Breast epithelium (tissue), 4 donors: ENCODE measurements around the gene SNAPIN. TPM values are rescaled to one million over a fixed set of nuclear protein-coding genes. Genes with fewer than 3 reads are reported as not detected.

Experiments used
- DNase-seq, 2 donors: peaks; one replicate each; pipeline ENCODE4 v3.0.0-alpha.2; 2019; ENCODE audit warnings: low spot score in 2 of 2
- H3K27ac ChIP-seq, 2 donors: fragments of 200-600 bp; sonication (generic) in 1 of 2; one replicate each; pipeline ENCODE4 v1.5.1; 2016 to 2019; ENCODE audit warnings: mild to moderate bottlenecking in 1 of 2
- H3K27me3 ChIP-seq, 2 donors: fragments of 200-600 bp; sonication (generic) in 1 of 2; one replicate each; pipeline versions ENCODE4 v1.5.1 to v1.6.0; 2017 to 2019; ENCODE audit warnings: control low read depth in 1 of 2, mild to moderate bottlenecking in 1 of 2
- H3K36me3 ChIP-seq: fragments of 200-600 bp; one replicate; pipeline ENCODE4 v1.5.1; 2019
- H3K4me1 ChIP-seq, 2 donors: fragments of 200-600 bp; sonication (generic); one replicate each; pipeline ENCODE4 v1.5.1; 2016 to 2019; ENCODE audit warnings: control low read depth in 1 of 2
- H3K4me3 ChIP-seq, 3 donors: fragments of 200-600 bp; sonication (generic); 1 replicate in 2 of 3; 2 replicates in 1 of 3; pipeline ENCODE4 v1.5.1; 2016 to 2019; ENCODE audit warnings: mild to moderate bottlenecking in 3 of 3, moderate library complexity in 2 of 3
- H3K9me3 ChIP-seq, 2 donors: fragments of 200-600 bp; sonication (generic) in 1 of 2; one replicate each; pipeline ENCODE4 v1.5.1; 2016 to 2019; ENCODE audit warnings: control low read depth in 1 of 2
- CTCF ChIP-seq, 3 donors: fragments of 450-650 bp; IDR thresholded peaks; one replicate each; pipeline ENCODE4 v1.5.1; 2016 to 2017; ENCODE audit warnings: antibody characterized with exemption in 3 of 3, mild to moderate bottlenecking in 3 of 3, moderate library complexity in 3 of 3
- POLR2A ChIP-seq: fragments of 450-650 bp; IDR thresholded peaks from one replicate; pipeline ENCODE4 v1.6.1; 2016; ENCODE audit warnings: antibody characterized with exemption, mild to moderate bottlenecking, moderate library complexity
- POLR2AphosphoS5 ChIP-seq, 3 donors: sonication (generic); formaldehyde crosslinking; IDR thresholded peaks; one replicate each; pipeline ENCODE4 v1.6.1; 2017; ENCODE audit warnings: antibody characterized with exemption in 3 of 3
- intact Hi-C: fragments of 100-400 bp; cut with DNase I; formaldehyde crosslinking; loops from one replicate; pipeline ENCODE4 v1.15.1; 2023; ENCODE audit warnings: low total_unique reads
- total RNA-seq, 3 donors: library from RNA; depleted of rRNA; stranded (reverse); fragments of >200 nt; gene quantifications; one replicate each; pipeline ENCODE4 v1.1.0, GENCODE V29; 2016

SNAPIN gene
- total RNA-seq, 3 donors from 2014 or later = 43.3 to 70.7 (median 54.2) TPM

- no peaks in the 10 kb centered on the region for H3K36me3 ChIP-seq
- no peaks in the 10 kb centered on the region for H3K4me1 ChIP-seq
- no peak for TF ChIP-seq POLR2AphosphoS5 (IDR thresholded peaks at IDR 0.05)
- TF ChIP-seq POLR2A = no peak
- no peak for TF ChIP-seq CTCF (IDR thresholded peaks at IDR 0.05)
- intact Hi-C loops = no loop called here
- H3K4me3 ChIP-seq = no peak overlapping the region
- no peak for DNase-seq
- H3K27me3 ChIP-seq = no peaks in the 10 kb centered on the region
- H3K27ac ChIP-seq = peak overlapping the region in 1 of 2 donors; percentile 92
- no peaks in the 10 kb centered on the region for H3K9me3 ChIP-seq
Measured at GRCh38 chr1:153696741-153697140, 38.2 kb downstream of the SNAPIN start.

- TF ChIP-seq POLR2A = no peak
- Histone ChIP-seq H3K9me3 (no peaks in the 10 kb centered on the region), H3K4me3 (no peak overlapping the region), H3K27me3 (no peaks in the 10 kb centered on the region), H3K27ac (peak overlapping the region; percentile 54 to 92), H3K36me3 (no peaks in the 10 kb centered on the region), H3K4me1 (no peaks in the 10 kb centered on the region)
- no peak for DNase-seq
- intact Hi-C loops = no loop called here
Measured at GRCh38 chr1:153697191-153698019, 38.9 kb downstream of the SNAPIN start.

GRCh38 chr1:153698020-153698922, 39.8 kb downstream of the SNAPIN start:
- no peak for DNase-seq
- Histone ChIP-seq H3K9me3 (no peaks in the 10 kb centered on the region), H3K36me3 (no peaks in the 10 kb centered on the region), H3K4me1 (no peaks in the 10 kb centered on the region), H3K4me3 (no peak overlapping the region), H3K27ac (peak overlapping the region in 1 of 2 donors; percentile 92), H3K27me3 (no peaks in the 10 kb centered on the region)
- intact Hi-C loops = no loop called here
- TF ChIP-seq POLR2AphosphoS5 (IDR thresholded peaks at IDR 0.05) (no peak), CTCF (IDR thresholded peaks at IDR 0.05) (no peak), POLR2A (no peak)

- Histone ChIP-seq H3K36me3 (no peaks in the 10 kb centered on the region), H3K4me1 (no peaks in the 10 kb centered on the region), H3K4me3 (no peak overlapping the region), H3K9me3 (no peaks in the 10 kb centered on the region), H3K27ac (peak overlapping the region in 1 of 2 donors; percentile 53), H3K27me3 (no peaks in the 10 kb centered on the region)
- TF ChIP-seq POLR2A (no peak), CTCF (IDR thresholded peaks at IDR 0.05) (no peak), POLR2AphosphoS5 (IDR thresholded peaks at IDR 0.05) (no peak)
- no peak for DNase-seq
- intact Hi-C loops = no loop called here
Measured at GRCh38 chr1:153698923-153699714, 40.6 kb downstream of the SNAPIN start.

- Histone ChIP-seq H3K36me3 (no peaks in the 10 kb centered on the region), H3K4me3 (no peak overlapping the region), H3K9me3 (no peaks in the 10 kb centered on the region), H3K27me3 (no peaks in the 10 kb centered on the region), H3K27ac (no peak overlapping the region), H3K4me1 (no peaks in the 10 kb centered on the region)
- no peak for DNase-seq
- intact Hi-C loops = no loop called here
- TF ChIP-seq POLR2AphosphoS5 (IDR thresholded peaks at IDR 0.05) (no peak), CTCF (IDR thresholded peaks at IDR 0.05) (no peak), POLR2A (no peak)
Measured at GRCh38 chr1:153699768-153700167, 41.3 kb downstream of the SNAPIN start.
